HG02973 (cell line): ENCODE results near the gene SLC6A11.

Source experiments
- ATAC-seq: cut with Tn5 transposase; IDR thresholded peaks from one replicate; pipeline ENCODE4 v1.9.1; 2021; ENCODE audit warnings: moderate library complexity; ENCODE audit not compliant: unreplicated experiment

Gene SLC6A11

DNA sequence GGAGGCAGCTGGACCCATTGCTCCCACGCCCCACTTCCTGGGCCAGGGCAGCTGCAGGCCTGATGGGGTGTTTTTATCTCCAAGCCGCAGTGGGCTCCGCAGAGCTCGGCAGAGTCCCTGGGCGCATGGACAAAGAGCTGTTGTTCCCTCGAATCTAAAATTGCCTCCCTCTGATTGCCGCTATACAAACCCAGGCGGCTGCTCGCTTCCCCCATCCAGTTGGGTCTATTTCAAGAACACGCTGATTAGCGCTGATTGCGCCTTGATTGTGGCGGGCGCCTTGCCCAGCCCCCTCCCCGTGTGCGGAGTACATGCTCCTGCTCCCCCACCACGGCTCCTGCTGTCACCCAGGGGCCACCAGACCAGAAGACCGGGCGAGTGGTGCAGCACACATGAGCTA is 133.2 kb downstream of the SLC6A11 start:
- no peak for ATAC-seq

GRCh38 chr3:10950476-10951294 is 134.7 kb downstream of the SLC6A11 start:
- ATAC-seq, result no peak

- no peak for ATAC-seq
Measured at GRCh38 chr3:10951295-10951926, 135.4 kb downstream of the SLC6A11 start.

DNA sequence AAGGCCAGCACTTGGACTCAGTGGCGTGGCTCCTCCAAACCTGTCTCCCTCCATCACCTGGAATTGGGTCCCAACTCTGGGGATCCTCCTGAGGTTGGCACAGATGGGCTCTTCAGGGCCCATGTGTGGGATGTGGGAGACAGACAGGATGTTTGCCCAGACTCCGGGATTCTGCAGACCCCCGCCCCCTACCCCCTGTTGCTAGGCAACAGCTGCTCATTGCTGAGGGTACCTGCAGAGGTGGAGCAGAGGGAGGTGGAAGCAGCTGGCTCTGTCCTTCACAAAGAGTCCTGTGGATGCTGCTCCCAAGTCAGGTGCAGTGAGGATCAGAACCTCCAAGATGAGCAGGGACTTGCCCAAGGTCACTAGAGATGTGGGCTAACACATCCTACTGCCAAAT is 136.5 kb downstream of the SLC6A11 start:
- ATAC-seq, result no peak

DNA sequence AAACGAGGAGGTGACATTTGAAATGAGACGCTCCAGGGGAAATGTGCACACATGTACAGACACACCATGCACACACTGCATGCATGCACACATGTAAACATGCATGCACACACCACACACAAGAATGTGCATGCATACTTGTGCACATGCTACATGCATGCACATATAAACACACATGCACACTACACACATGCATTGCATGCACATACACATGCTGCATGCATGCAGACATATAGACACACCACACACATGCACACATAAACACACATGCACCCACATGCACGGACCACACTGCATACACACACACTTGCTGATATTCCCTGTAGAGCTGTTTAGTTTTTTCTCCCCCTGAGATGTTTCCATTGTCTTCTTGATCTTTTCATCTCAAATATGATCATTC is 138.7 kb downstream of the SLC6A11 start:
- no peak for ATAC-seq

DNA sequence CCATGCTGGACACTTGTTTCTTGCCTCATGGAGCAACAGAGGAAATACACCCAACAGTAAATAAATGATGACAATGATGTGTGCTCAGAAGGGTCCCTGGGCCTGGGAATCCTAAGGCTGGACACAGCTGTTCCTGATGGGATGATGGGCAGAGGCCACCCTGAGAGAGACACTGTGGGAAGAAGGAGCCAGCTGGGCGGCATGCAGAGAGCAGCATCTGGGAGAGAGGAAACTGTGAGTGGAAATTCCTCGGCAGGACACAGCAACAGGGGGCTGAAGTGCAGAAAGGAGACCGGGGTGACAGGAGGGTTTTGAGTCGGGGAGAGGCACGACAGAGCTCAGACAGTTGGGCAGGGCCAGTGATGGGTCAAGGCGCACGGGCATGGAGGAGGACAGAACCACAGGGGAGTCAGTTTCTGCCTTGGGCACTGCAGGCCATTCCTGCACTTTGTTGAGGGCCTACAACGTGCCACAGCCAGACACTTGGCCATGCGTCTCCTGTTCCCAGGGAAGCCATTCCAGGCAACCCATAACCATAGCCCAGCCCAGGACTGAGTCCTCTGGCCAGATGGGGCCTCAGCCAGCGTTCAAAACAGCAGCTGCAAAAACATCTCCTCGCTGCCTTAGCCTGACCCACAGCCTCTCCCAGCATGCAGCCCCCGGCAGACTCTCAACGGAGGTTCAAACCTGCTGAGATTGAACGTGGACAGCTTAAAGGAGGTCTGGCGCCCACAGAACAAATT is 139.9 kb downstream of the SLC6A11 start:
- no peak for ATAC-seq

DNA sequence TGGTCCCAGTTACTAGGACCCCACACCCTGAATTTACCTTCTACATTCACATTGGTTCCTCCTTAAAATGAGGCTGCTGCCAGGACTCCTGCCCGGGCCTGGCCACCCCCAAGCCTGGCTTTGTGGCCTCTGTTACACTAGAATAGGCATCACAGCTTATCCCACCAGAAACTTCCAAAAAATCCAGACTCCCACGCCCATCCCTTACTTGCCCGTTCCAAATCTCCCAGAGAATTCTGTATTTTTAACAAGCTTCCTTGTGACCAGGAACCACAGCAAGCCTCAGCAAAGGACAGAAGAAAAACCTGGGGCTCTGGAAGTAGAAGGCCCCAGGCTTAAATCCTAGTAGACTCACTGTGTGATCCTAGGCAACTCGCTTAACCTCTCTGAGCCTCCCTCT is 140.5 kb downstream of the SLC6A11 start:
- no peak for ATAC-seq

GRCh38 chr3:10956986-10957385 is 141.0 kb downstream of the SLC6A11 start:
- no peak for ATAC-seq

- no peak for ATAC-seq
Measured at GRCh38 chr3:10957976-10958749, 142.1 kb downstream of the SLC6A11 start.

- ATAC-seq, result no peak
Measured at GRCh38 chr3:10960255-10960654, 144.2 kb downstream of the SLC6A11 start.

- ATAC-seq, result no peak
Measured at GRCh38 chr3:10961921-10962320, 145.9 kb downstream of the SLC6A11 start.

- ATAC-seq, result no peak
Measured at GRCh38 chr3:10962481-10963036, 146.5 kb downstream of the SLC6A11 start.

DNA sequence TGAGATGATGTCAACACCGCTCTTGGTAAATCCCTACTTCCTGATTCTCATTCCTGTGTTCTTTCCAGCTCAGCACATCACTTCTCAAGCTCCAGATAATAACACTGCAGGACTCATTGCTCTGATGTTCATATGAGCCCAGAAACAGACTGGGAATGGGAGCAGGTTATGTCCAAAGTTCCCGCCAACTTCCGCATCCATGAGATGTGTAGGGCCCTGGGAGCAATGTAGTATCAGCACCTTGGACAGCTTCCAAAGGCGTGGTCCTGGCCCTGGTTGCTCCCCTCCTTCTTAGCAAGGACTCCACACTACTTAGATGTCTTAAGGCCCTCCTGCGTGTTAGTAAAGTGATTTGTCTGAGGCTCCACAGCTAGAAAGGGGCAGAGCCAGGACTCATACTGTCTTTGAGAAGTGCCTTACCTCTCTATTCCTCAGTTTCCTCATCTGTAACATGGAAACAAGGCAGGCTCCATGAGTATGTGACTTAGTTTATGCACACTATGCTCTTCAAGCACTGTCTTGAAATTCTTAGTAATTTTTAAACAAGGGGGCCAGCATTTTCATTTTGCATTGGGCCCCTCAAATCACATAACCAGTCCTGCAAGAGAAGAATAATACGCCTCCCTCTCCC is 148.6 kb downstream of the SLC6A11 start:
- ATAC-seq, result no peak

DNA sequence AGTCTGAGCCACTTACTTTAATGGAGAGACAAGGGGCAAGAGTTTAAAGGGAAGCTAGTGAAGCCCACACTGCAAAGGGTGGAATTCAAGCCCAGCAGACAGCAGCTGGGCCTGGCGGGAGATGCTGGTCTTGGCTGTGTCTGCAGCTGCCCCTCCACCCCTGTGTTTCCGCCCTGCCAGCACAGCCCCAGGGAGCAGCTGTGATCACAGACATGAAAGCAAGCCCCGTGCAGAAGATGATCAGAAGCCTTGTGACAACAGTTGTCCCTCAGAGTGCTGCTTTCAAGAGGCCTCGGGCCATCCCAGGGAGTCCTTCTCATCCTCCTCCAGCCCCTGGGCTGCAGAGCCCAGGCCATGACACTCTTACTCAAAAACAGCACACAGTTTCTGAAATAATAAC is 152.4 kb downstream of the SLC6A11 start:
- no peak for ATAC-seq

- ATAC-seq, result no peak
Measured at GRCh38 chr3:10970306-10970960, 154.4 kb downstream of the SLC6A11 start.

DNA sequence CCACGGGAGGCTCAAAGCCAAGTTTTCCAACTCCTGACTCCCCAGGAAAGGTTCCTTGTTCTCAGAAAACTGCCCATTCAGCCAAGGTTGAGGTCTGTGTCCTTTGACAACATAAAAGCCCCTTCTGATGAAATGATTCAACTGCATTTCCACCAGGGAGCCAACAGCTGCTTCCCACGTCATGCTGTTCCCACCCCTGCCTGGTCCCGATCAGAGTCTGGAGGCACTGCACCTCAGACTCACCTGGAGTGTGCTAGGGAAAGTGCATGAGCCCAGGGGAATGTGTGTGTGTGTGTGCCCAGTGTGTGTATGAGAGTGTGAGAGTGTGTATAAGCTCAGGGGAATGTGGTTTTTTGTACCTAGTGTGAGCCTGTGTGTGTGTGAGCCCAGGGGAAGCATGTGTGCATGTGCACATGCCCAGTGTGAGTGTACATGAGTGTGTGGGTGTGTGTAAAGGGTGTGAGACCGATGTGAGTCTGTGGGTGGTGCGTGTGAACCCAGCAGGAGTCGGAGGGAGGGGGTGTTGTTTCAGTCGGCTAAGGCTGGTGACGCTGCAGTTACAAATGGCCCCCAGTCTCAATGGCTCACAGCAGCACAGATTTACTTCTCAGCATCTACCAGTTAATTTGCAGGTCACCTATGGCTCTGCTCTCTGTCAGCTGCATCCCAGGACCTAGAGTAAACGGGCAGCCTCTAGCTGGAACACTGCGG is 156.2 kb downstream of the SLC6A11 start:
- no peak for ATAC-seq

GRCh38 chr3:10973046-10973595 is 157.1 kb downstream of the SLC6A11 start:
- ATAC-seq, result no peak

- no peak for ATAC-seq
Measured at GRCh38 chr3:10974131-10974530, 158.1 kb downstream of the SLC6A11 start.
